Mesothelial cell of epicardium (in vitro differentiated cells): ENCODE results near the gene CXADR. TPM values are rescaled to one million over a fixed set of nuclear protein-coding genes. Genes with fewer than 3 reads are reported as not detected.

Source experiments
- DNase-seq, 2 experiments: peaks; one replicate each; pipeline ENCODE4 v3.0.0; 2021; ENCODE audit warnings: low spot score in 2 of 2; ENCODE audit not compliant: unreplicated experiment in 2 of 2
- H3K27ac Mint-ChIP-seq: 2 replicates; pipeline ENCODE4 v1.8.0; 2021; ENCODE audit warnings: mixed read lengths
- H3K27me3 Mint-ChIP-seq: 2 replicates; pipeline ENCODE4 v1.8.0; 2021; ENCODE audit warnings: low read depth, mixed read lengths
- H3K36me3 Mint-ChIP-seq: 2 replicates; pipeline ENCODE4 v1.8.0; 2021; ENCODE audit warnings: mixed read lengths
- H3K4me1 Mint-ChIP-seq: 2 replicates; pipeline ENCODE4 v1.8.0; 2021; ENCODE audit warnings: mixed read lengths
- H3K4me3 Mint-ChIP-seq: 2 replicates; pipeline ENCODE4 v1.8.0; 2021; ENCODE audit warnings: mild to moderate bottlenecking, moderate library complexity, mixed read lengths
- H3K9me3 Mint-ChIP-seq: 2 replicates; pipeline ENCODE4 v1.8.0; 2021; ENCODE audit warnings: mixed read lengths
- CTCF ChIP-seq: fragments of 200-600 bp; sonication (generic); IDR thresholded peaks from one replicate; pipeline ENCODE4 v1.5.0; 2021; ENCODE audit warnings: antibody characterized with exemption; ENCODE audit not compliant: unreplicated experiment
- total RNA-seq: library from RNA; stranded (reverse); gene quantifications from 3 replicates; pipeline ENCODE4 v1.2.1, GENCODE V29; 2021

The CXADR gene
- total RNA-seq, 1 donor from 2014 or later, result 37.5 TPM

- H3K27me3 Mint-ChIP-seq, result no peaks in the 10 kb centered on the region
- no peaks in the 10 kb centered on the region for H3K9me3 Mint-ChIP-seq
- peaks cover 29% of the 10 kb centered on the region for H3K36me3 Mint-ChIP-seq
- H3K27ac Mint-ChIP-seq, result no peak overlapping the region
- no peak overlapping the region for H3K4me3 Mint-ChIP-seq
- no peaks in the 10 kb centered on the region for H3K4me1 Mint-ChIP-seq
- no peak for TF ChIP-seq CTCF
- no peak for DNase-seq
Observed at GRCh38 chr21:17560377-17561025, 47.7 kb downstream of the CXADR start.

GRCh38 chr21:17570786-17571185, 57.9 kb downstream of the CXADR start:
- H3K9me3 Mint-ChIP-seq, result no peaks in the 10 kb centered on the region

GRCh38 chr21:17572431-17572830, 59.6 kb downstream of the CXADR start:
- TF ChIP-seq CTCF, result no peak
- DNase-seq, result no peak
- H3K27me3 Mint-ChIP-seq, result no peaks in the 10 kb centered on the region
- no peaks in the 10 kb centered on the region for H3K9me3 Mint-ChIP-seq
- no peak overlapping the region for H3K27ac Mint-ChIP-seq
- H3K36me3 Mint-ChIP-seq, result peaks cover 2% of the 10 kb centered on the region
- H3K4me1 Mint-ChIP-seq, result no peaks in the 10 kb centered on the region
- H3K4me3 Mint-ChIP-seq, result no peak overlapping the region

More at GRCh38 chr21:17570786-17571185, 57.9 kb downstream of the CXADR start:
- peaks cover 2% of the 10 kb centered on the region for H3K36me3 Mint-ChIP-seq
- no peak overlapping the region for H3K27ac Mint-ChIP-seq
- H3K27me3 Mint-ChIP-seq, result no peaks in the 10 kb centered on the region
- no peak for DNase-seq
- H3K4me1 Mint-ChIP-seq, result no peaks in the 10 kb centered on the region
- no peak overlapping the region for H3K4me3 Mint-ChIP-seq
- no peak for TF ChIP-seq CTCF

- DNase-seq, result no peak
- Mint-ChIP-seq H3K9me3 (no peaks in the 10 kb centered on the region), H3K36me3 (peaks cover 6% of the 10 kb centered on the region), H3K4me3 (no peak overlapping the region), H3K27me3 (no peaks in the 10 kb centered on the region), H3K4me1 (peaks cover 3% of the 10 kb centered on the region), H3K27ac (no peak overlapping the region)
- no peak for TF ChIP-seq CTCF
Observed at GRCh38 chr21:17575076-17575475, 62.2 kb downstream of the CXADR start.

- no peak for DNase-seq
- TF ChIP-seq CTCF, result no peak
- Mint-ChIP-seq H3K4me1 (peaks cover 3% of the 10 kb centered on the region), H3K36me3 (peaks cover 6% of the 10 kb centered on the region), H3K27me3 (no peaks in the 10 kb centered on the region), H3K9me3 (no peaks in the 10 kb centered on the region), H3K4me3 (no peak overlapping the region), H3K27ac (no peak overlapping the region)
Observed at GRCh38 chr21:17576080-17576835, 63.4 kb downstream of the CXADR start.
